ENCODE results near the gene PCCA. TPM values are rescaled to one million over a fixed set of nuclear protein-coding genes. Genes with fewer than 3 reads are reported as not detected.

PCCA gene
- total and polyA plus RNA-seq, 2 of the 13 experiments (the other 11 are each of a cell fraction or from before 2014, with no cell fraction given) = 15.0 to 32.2 TPM

DNA sequence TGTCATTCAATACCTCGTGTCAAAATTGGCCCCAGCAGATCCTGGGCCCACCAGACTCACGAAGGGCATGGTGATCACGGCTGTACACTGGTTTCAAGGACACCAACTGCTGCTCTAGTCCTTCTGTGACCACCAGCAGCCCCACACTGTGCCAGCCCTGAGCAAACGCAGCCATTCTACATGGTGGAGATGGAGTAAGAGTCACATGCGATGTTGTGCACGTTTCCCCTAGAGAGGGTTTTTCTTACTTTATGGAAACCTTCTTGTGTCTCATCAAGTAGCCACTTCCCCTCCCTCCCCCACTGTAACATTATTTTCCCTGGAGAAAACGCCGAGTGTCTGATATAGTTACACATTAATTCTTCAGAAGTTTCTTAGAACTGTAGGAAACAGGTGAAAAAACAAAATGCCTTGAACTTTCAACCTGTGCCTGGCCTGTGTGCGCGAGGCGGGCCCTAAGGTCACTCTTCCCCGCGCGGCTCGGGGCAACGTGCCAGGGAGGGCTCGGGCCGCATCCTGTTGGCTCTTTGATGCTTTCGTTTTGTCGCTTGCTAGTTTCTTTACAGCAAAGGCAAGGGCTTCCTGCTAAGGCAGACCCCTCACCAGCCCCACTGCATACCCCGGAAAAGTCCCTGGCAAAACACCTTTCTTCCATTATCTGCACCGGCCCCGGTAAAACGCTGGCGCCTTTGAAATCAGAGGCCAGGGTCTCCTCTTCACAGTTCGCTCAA lies 455.1 kb downstream of the PCCA start (continued):
- TF ChIP-seq, protein P1, sequence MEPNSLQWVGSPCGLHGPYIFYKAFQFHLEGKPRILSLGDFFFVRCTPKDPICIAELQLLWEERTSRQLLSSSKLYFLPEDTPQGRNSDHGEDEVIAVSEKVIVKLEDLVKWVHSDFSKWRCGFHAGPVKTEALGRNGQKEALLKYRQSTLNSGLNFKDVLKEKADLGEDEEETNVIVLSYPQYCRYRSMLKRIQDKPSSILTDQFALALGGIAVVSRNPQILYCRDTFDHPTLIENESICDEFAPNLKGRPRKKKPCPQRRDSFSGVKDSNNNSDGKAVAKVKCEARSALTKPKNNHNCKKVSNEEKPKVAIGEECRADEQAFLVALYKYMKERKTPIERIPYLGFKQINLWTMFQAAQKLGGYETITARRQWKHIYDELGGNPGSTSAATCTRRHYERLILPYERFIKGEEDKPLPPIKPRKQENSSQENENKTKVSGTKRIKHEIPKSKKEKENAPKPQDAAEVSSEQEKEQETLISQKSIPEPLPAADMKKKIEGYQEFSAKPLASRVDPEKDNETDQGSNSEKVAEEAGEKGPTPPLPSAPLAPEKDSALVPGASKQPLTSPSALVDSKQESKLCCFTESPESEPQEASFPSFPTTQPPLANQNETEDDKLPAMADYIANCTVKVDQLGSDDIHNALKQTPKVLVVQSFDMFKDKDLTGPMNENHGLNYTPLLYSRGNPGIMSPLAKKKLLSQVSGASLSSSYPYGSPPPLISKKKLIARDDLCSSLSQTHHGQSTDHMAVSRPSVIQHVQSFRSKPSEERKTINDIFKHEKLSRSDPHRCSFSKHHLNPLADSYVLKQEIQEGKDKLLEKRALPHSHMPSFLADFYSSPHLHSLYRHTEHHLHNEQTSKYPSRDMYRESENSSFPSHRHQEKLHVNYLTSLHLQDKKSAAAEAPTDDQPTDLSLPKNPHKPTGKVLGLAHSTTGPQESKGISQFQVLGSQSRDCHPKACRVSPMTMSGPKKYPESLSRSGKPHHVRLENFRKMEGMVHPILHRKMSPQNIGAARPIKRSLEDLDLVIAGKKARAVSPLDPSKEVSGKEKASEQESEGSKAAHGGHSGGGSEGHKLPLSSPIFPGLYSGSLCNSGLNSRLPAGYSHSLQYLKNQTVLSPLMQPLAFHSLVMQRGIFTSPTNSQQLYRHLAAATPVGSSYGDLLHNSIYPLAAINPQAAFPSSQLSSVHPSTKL (CRISPR knock-in tag; IDR thresholded peaks at IDR 0.05) = peak; percentile 82
- TF ChIP-seq MLLT10 (CRISPR knock-in tag; IDR thresholded peaks at IDR 0.05) (no peak), HNRNPK (IDR thresholded peaks at IDR 0.05; ENCODE audit: low read depth, low read length, poor library complexity, severe bottlenecking) (no peak), PPARG (CRISPR knock-in tag; conservative IDR thresholded peaks at IDR 0.05) (peak; percentile 35; the same call in 1 of the 2 replicates), KMT2A (CRISPR knock-in tag; IDR thresholded peaks at IDR 0.05) (peak; percentile 57; the same call in 1 of the 2 replicates), ZSCAN12 (CRISPR knock-in tag; IDR thresholded peaks at IDR 0.05) (no peak), NR0B2 (CRISPR knock-in tag; IDR thresholded peaks at IDR 0.05) (no peak), THAP9 (CRISPR knock-in tag; IDR thresholded peaks at IDR 0.05; ENCODE audit: borderline replicate concordance) (peak; percentile 7; the same call in 1 of the 2 replicates), NBN (conservative IDR thresholded peaks at IDR 0.05) (no peak), REPIN1 (CRISPR knock-in tag; IDR thresholded peaks at IDR 0.05; ENCODE audit: borderline replicate concordance, low read depth) (peak; percentile 22; the same call in 1 of the 2 replicates), HNRNPUL1 (IDR thresholded peaks at IDR 0.05; ENCODE audit: low read depth, low read length) (no peak), RBAK (CRISPR knock-in tag; IDR thresholded peaks at IDR 0.05) (no peak)
- TF ChIP-seq, protein P2, sequence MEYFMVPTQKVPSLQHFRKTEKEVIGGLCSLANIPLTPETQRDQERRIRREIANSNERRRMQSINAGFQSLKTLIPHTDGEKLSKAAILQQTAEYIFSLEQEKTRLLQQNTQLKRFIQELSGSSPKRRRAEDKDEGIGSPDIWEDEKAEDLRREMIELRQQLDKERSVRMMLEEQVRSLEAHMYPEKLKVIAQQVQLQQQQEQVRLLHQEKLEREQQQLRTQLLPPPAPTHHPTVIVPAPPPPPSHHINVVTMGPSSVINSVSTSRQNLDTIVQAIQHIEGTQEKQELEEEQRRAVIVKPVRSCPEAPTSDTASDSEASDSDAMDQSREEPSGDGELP (IDR thresholded peaks at IDR 0.05; ENCODE audit: borderline replicate concordance, low read depth) = peak; percentile 36; the same call in 1 of the 2 replicates
- TF ChIP-seq, protein P3, sequence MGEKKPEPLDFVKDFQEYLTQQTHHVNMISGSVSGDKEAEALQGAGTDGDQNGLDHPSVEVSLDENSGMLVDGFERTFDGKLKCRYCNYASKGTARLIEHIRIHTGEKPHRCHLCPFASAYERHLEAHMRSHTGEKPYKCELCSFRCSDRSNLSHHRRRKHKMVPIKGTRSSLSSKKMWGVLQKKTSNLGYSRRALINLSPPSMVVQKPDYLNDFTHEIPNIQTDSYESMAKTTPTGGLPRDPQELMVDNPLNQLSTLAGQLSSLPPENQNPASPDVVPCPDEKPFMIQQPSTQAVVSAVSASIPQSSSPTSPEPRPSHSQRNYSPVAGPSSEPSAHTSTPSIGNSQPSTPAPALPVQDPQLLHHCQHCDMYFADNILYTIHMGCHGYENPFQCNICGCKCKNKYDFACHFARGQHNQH (CRISPR knock-in tag; IDR thresholded peaks at IDR 0.05) = peak; percentile 68; the same call in 1 of the 2 replicates
- TF ChIP-seq, protein P4, sequence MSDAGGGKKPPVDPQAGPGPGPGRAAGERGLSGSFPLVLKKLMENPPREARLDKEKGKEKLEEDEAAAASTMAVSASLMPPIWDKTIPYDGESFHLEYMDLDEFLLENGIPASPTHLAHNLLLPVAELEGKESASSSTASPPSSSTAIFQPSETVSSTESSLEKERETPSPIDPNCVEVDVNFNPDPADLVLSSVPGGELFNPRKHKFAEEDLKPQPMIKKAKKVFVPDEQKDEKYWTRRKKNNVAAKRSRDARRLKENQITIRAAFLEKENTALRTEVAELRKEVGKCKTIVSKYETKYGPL (CRISPR knock-in tag; IDR thresholded peaks at IDR 0.05) = no peak
- TF ChIP-seq, protein P5, sequence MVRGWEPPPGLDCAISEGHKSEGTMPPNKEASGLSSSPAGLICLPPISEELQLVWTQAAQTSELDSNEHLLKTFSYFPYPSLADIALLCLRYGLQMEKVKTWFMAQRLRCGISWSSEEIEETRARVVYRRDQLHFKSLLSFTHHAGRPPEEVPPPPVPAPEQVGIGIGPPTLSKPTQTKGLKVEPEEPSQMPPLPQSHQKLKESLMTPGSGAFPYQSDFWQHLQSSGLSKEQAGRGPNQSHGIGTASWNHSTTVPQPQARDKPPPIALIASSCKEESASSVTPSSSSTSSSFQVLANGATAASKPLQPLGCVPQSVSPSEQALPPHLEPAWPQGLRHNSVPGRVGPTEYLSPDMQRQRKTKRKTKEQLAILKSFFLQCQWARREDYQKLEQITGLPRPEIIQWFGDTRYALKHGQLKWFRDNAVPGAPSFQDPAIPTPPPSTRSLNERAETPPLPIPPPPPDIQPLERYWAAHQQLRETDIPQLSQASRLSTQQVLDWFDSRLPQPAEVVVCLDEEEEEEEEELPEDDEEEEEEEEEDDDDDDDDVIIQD (CRISPR knock-in tag; IDR thresholded peaks at IDR 0.05; ENCODE audit: low read depth) = no peak
